Vagina (tissue), 2 donors: ENCODE measurements around the gene GRM2. TPM values are rescaled to one million over a fixed set of nuclear protein-coding genes. Genes with fewer than 3 reads are reported as not detected.

ENCODE experiments used
- DNase-seq, 2 donors: peaks; one replicate each; pipeline ENCODE4 v3.0.0-alpha.2; 2017; ENCODE audit errors: extremely low spot score in 2 of 2
- H3K27ac ChIP-seq: fragments of 200-600 bp; sonication (generic); one replicate; pipeline ENCODE4 v1.5.1; 2019
- H3K27me3 ChIP-seq: fragments of 200-600 bp; sonication (generic); one replicate; pipeline ENCODE4 v1.5.1; 2019
- H3K36me3 ChIP-seq, 2 donors: fragments of 200-600 bp; sonication (generic); one replicate each; pipeline ENCODE4 v1.5.1; 2017 to 2019
- H3K4me1 ChIP-seq: fragments of 200-600 bp; sonication (generic); one replicate; pipeline ENCODE4 v1.5.1; 2019
- H3K4me3 ChIP-seq, 2 donors: fragments of 200-600 bp; sonication (generic); 1 replicate in 1 of 2; 2 replicates in 1 of 2; pipeline ENCODE4 v1.5.1; 2016 to 2019
- H3K9me3 ChIP-seq: fragments of 200-600 bp; sonication (generic); one replicate; pipeline ENCODE4 v1.5.1; 2019
- POLR2A ChIP-seq, 2 donors: fragments of 450-650 bp; IDR thresholded peaks; one replicate each; pipeline ENCODE4 v1.6.1; 2017; ENCODE audit warnings: antibody characterized with exemption in 2 of 2, mild to moderate bottlenecking in 2 of 2, moderate library complexity in 2 of 2
- POLR2AphosphoS5 ChIP-seq, 2 donors: sonication (generic); formaldehyde crosslinking; IDR thresholded peaks; one replicate each; pipeline ENCODE4 v1.9.0; 2017; ENCODE audit warnings: antibody characterized with exemption in 2 of 2, mild to moderate bottlenecking in 2 of 2, low read depth in 1 of 2; ENCODE audit not compliant: insufficient read depth in 1 of 2
- intact Hi-C: fragments of 100-400 bp; cut with DNase I; formaldehyde crosslinking; loops from one replicate; pipeline ENCODE4 v1.15.1; 2023
- total RNA-seq: library from RNA; depleted of rRNA; stranded (reverse); fragments of >200 nt; gene quantifications from one replicate; pipeline ENCODE4 v1.2.3, GENCODE V29; 2016
- TF ChIP-seq, protein P1 (sequence below), 3 experiments: fragments of 450-650 bp in 2 of 3; fragments of 200-600 bp in 1 of 3; sonication (generic) in 1 of 3; IDR thresholded peaks; one replicate each; pipeline ENCODE4 v1.5.1; 2017 to 2019; ENCODE audit warnings: antibody characterized with exemption in 3 of 3, mild to moderate bottlenecking in 2 of 3, moderate library complexity in 2 of 3

Gene GRM2
- total RNA-seq, 1 donor from 2014 or later: not detected

DNA sequence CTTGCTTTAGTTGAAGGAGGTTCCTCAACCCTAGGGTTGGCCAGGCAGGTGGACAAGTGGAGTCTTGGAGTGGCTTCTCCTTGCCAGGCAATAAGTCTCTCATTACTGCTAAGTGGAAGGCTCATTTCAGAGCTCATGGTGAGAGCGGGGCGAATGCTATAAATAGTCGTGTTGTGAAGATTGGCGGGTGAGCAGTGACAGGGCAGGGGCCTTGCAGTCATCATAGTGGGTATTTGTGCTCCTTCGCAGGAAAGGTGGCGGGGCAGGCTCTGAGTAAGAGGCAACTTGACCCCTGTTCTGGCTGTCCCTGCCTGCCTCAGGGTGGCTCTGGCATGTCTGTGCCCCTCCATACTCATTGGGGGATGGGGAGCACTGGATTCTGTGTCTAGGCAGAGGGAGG lies 8.7 kb upstream of the GRM2 start:
- H3K4me3 ChIP-seq: no peak overlapping the region
- peaks cover 0 to 42% of the 10 kb centered on the region in 2 donors for H3K36me3 ChIP-seq
- intact Hi-C loops: no loop called here
- H3K27me3 ChIP-seq: no peaks in the 10 kb centered on the region
- no peaks in the 10 kb centered on the region for H3K4me1 ChIP-seq
- no peak for DNase-seq
- no peak overlapping the region for H3K27ac ChIP-seq
- no peaks in the 10 kb centered on the region for H3K9me3 ChIP-seq
- TF ChIP-seq POLR2A (IDR thresholded peaks at IDR 0.05) (no peak), POLR2AphosphoS5 (IDR thresholded peaks at IDR 0.05; ENCODE audit: insufficient read depth in 1 of 2, low read depth in 1 of 2) (no peak)
- TF ChIP-seq, protein P1, sequence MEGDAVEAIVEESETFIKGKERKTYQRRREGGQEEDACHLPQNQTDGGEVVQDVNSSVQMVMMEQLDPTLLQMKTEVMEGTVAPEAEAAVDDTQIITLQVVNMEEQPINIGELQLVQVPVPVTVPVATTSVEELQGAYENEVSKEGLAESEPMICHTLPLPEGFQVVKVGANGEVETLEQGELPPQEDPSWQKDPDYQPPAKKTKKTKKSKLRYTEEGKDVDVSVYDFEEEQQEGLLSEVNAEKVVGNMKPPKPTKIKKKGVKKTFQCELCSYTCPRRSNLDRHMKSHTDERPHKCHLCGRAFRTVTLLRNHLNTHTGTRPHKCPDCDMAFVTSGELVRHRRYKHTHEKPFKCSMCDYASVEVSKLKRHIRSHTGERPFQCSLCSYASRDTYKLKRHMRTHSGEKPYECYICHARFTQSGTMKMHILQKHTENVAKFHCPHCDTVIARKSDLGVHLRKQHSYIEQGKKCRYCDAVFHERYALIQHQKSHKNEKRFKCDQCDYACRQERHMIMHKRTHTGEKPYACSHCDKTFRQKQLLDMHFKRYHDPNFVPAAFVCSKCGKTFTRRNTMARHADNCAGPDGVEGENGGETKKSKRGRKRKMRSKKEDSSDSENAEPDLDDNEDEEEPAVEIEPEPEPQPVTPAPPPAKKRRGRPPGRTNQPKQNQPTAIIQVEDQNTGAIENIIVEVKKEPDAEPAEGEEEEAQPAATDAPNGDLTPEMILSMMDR (IDR thresholded peaks at IDR 0.05): no peak

DNA sequence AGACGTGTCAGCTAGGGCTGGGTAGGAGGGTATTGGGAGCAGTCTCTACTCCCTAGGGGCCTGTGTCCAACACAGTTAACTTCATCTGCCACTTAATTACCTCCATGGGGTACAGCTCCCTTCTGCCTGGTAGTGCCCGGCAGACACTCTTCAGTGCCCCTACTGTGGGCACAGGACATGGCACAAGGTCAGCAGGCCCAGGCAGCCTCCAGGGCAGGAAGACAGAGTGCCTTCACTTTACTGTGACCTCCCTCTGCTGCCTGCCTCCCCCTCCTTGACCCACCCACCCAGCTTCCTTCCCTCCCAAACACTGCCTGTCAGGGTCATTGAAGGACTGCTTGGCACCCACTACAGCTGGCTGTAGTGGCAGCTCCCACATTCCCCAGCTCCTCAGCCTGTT lies 6.5 kb upstream of the GRM2 start:
- H3K27me3 ChIP-seq: no peaks in the 10 kb centered on the region
- H3K27ac ChIP-seq: no peak overlapping the region
- no peak for TF ChIP-seq POLR2A (IDR thresholded peaks at IDR 0.05)
- TF ChIP-seq POLR2AphosphoS5 (IDR thresholded peaks at IDR 0.05; ENCODE audit: insufficient read depth in 1 of 2, low read depth in 1 of 2): no peak
- TF ChIP-seq, protein P1 (IDR thresholded peaks at IDR 0.05): no peak
- peaks cover 0 to 33% of the 10 kb centered on the region in 2 donors for H3K36me3 ChIP-seq
- DNase-seq: no peak
- no peak overlapping the region for H3K4me3 ChIP-seq
- no peaks in the 10 kb centered on the region for H3K9me3 ChIP-seq
- no peaks in the 10 kb centered on the region for H3K4me1 ChIP-seq
- intact Hi-C loops: no loop called here

DNA sequence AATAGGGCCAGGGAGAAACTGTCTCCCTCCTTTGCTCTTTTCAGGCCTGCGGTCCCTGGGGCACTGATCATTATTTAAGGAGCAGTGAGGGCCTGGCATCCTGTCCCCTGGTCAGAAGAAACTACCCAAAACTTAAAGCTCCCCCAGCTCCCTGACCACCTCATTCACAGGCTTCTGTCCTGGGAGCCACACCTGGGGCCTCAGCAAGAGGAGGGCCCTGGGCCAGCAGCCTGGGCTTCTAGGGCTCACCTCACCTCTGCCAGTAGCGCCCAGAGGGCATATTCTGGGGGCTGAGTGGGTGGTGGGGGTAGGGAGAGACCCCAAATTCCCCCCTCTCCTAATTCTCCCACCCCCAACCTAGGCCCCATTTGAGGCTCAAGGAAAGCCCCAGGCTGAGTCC lies 4.7 kb upstream of the GRM2 start:
- H3K27me3 ChIP-seq: no peaks in the 10 kb centered on the region
- H3K4me1 ChIP-seq: peaks cover 3% of the 10 kb centered on the region
- H3K4me3 ChIP-seq: no peak overlapping the region
- no peak overlapping the region for H3K27ac ChIP-seq
- TF ChIP-seq, protein P1 (IDR thresholded peaks at IDR 0.05): no peak
- TF ChIP-seq POLR2AphosphoS5 (IDR thresholded peaks at IDR 0.05; ENCODE audit: insufficient read depth in 1 of 2, low read depth in 1 of 2): no peak
- no peak for TF ChIP-seq POLR2A (IDR thresholded peaks at IDR 0.05)
- intact Hi-C loops: no loop called here
- H3K9me3 ChIP-seq: no peaks in the 10 kb centered on the region
- DNase-seq: no peak
- H3K36me3 ChIP-seq: peaks cover 0 to 33% of the 10 kb centered on the region in 2 donors

DNA sequence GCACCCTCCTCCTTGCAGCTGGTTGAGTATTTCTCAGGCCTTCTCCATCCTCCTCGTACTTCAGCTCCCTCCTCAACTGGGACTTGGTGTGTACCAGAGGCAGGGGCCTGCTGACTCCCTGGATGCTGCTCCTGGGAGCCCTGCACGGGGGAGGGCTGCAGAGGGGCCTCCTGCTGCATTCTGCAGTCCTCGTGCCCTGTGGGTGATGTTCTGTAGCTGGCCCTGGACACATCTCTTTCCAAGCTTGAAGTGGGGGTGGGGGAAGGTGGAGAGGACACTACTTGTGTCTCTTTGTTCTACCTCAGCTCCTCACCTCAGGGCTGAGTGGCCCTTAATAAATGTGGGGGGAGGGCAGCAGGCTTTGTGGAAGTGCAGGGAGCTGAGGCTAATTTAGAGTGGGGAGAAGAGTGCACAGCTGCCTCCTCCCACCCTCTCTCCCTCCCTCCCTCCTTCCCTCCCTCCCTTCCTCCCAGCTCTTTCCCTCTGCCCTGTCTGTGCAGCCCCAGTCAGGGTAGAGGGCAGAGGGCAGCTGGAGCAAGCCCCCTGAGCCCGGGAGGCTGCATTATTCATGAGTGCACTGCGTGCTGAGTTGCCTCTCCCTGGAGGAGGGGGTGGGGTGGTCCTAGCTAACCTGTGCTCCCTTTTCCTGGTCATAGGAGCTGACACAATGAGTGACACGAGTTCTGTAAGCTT lies 3.7 kb upstream of the GRM2 start:
- intact Hi-C loops: no loop called here
- no peak for DNase-seq
- TF ChIP-seq POLR2A (IDR thresholded peaks at IDR 0.05): no peak
- TF ChIP-seq POLR2AphosphoS5 (IDR thresholded peaks at IDR 0.05; ENCODE audit: insufficient read depth in 1 of 2, low read depth in 1 of 2): no peak
- TF ChIP-seq, protein P1 (IDR thresholded peaks at IDR 0.05): no peak
- H3K4me3 ChIP-seq: no peak overlapping the region
- H3K27ac ChIP-seq: no peak overlapping the region
- H3K27me3 ChIP-seq: no peaks in the 10 kb centered on the region
- no peaks in the 10 kb centered on the region for H3K9me3 ChIP-seq
- H3K36me3 ChIP-seq: peaks cover 0 to 33% of the 10 kb centered on the region in 2 donors
- peaks cover 6% of the 10 kb centered on the region for H3K4me1 ChIP-seq

DNA sequence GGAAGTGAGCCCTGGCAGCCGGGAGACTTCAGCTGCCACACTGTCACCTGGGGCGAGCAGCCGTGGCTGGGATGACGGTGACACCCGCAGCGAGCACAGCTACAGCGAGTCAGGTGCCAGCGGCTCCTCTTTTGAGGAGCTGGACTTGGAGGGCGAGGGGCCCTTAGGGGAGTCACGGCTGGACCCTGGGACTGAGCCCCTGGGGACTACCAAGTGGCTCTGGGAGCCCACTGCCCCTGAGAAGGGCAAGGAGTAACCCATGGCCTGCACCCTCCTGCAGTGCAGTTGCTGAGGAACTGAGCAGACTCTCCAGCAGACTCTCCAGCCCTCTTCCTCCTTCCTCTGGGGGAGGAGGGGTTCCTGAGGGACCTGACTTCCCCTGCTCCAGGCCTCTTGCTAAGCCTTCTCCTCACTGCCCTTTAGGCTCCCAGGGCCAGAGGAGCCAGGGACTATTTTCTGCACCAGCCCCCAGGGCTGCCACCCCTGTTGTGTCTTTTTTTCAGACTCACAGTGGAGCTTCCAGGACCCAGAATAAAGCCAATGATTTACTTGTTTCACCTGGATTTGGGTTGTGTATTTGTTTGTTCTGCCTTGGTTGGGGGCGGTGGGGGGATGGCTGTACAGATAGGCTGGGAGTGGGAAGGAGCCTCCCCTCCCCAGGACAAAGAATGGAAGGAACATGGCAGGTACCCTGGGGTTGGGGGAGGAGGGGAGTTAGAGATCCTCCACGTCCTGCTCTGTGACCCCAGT lies 2.9 kb upstream of the GRM2 start:
- peaks cover 6% of the 10 kb centered on the region for H3K4me1 ChIP-seq
- no peak overlapping the region for H3K4me3 ChIP-seq
- no peaks in the 10 kb centered on the region for H3K27me3 ChIP-seq
- H3K27ac ChIP-seq: no peak overlapping the region
- no peak for DNase-seq
- H3K36me3 ChIP-seq: peaks cover 0 to 32% of the 10 kb centered on the region in 2 donors
- H3K9me3 ChIP-seq: no peaks in the 10 kb centered on the region
- intact Hi-C loops: no loop called here
- TF ChIP-seq POLR2AphosphoS5 (IDR thresholded peaks at IDR 0.05; ENCODE audit: insufficient read depth in 1 of 2, low read depth in 1 of 2): no peak
- TF ChIP-seq, protein P1 (IDR thresholded peaks at IDR 0.05): no peak
- no peak for TF ChIP-seq POLR2A (IDR thresholded peaks at IDR 0.05)
